ENCODE measurements around the gene MYMK. TPM values are rescaled to one million over a fixed set of nuclear protein-coding genes. Genes with fewer than 3 reads are reported as not detected.

The MYMK gene
- total RNA-seq, 1 experiment from 2014 or later = not detected

DNA sequence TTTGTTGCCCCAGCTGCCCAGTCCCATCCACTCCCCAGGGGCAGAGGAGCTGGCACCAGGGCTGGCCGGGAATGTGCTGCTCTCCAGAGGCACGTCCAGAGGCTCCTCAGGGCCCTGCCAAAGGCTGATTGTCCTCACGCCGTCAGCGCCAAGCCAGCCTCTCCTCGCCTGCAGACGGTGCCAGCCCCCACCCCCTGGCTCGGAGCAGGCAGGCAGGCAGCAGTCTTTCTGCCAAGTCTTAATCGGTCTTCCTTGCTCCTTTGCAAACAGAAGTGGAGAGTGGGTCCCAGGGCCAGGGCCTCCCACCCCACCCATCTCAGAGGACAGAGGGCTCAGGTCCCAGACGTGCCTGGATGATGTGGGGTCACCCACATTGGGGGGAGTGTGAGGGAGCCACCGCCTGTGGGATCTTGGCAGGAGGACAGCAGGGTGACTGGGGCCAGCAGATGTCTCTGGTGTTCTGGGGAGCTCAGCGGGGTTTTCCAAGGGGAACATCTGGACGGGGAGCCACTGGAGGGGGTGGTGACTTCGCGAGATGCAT, 48.1 kb upstream of the MYMK start:
- Histone ChIP-seq H3K9me2 (ENCODE audit: insufficient read depth) (no peaks in the 10 kb centered on the region), H3K9me3 (ENCODE audit: control insufficient read depth in 1 of 2, insufficient read depth in 1 of 2, low read depth in 1 of 2, low read length in 2 of 2) (no peaks in the 10 kb centered on the region), H3K4me3 (replicated peaks in 1 of 2; ENCODE audit: low read depth in 1 of 2, low read length in 2 of 2) (no peak overlapping the region), H3K36me3 (ENCODE audit: control insufficient read depth in 1 of 2, insufficient read depth in 2 of 2, low read length in 2 of 2) (no peaks in the 10 kb centered on the region), H4K20me1 (ENCODE audit: insufficient read depth) (no peaks in the 10 kb centered on the region), H3K27me3 (ENCODE audit: insufficient read depth, low read length) (no peaks in the 10 kb centered on the region), H3K9ac (ENCODE audit: low read length) (no peak overlapping the region), H3K79me2 (ENCODE audit: insufficient read depth, low read length) (no peaks in the 10 kb centered on the region), H3K27ac (ENCODE audit: low read depth, low read length) (no peak overlapping the region), H3K4me1 (ENCODE audit: control insufficient read depth in 1 of 2, insufficient read depth in 2 of 2, low read length in 2 of 2) (no peaks in the 10 kb centered on the region), H2AFZ (ENCODE audit: low read depth, low read length, poor library complexity, severe bottlenecking) (no peak overlapping the region), H3K4me2 (ENCODE audit: low read length) (no peak overlapping the region)
- no peak for ATAC-seq
- ChIA-PET POLR2A (no interaction called here), RAD21 (ENCODE audit: low non-redundant PET in 1 of 2, low total read pairs in 2 of 2, uncharacterized antibody in 2 of 2, unreplicated experiment in 2 of 2) (no interaction called here), CTCF (no interaction called here)
- no TSS peak for BruUV-seq (replicated peaks)
- intact Hi-C loops (cut with micrococcal nuclease) = no loop called here
- TF ChIP-seq SIN3A (IDR thresholded peaks at IDR 0.05; ENCODE audit: low read depth) = no peak
- no peak for TF ChIP-seq EZH2phosphoT487 (IDR thresholded peaks at IDR 0.05; ENCODE audit: borderline replicate concordance)
- TF ChIP-seq SP1 (IDR thresholded peaks at IDR 0.05; ENCODE audit: low read depth) = no peak
- TF ChIP-seq, protein P1, sequence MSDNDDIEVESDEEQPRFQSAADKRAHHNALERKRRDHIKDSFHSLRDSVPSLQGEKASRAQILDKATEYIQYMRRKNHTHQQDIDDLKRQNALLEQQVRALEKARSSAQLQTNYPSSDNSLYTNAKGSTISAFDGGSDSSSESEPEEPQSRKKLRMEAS (IDR thresholded peaks at IDR 0.05) = no peak
- TF ChIP-seq ATF3 (IDR thresholded peaks at IDR 0.05) = no peak
- DNase-seq (ENCODE audit: low read depth, low spot score) = no peak

GRCh38 chr9:133571896-133572595, 47.3 kb upstream of the MYMK start:
- DNase-seq (ENCODE audit: low read depth, low spot score) (no peak), ATAC-seq (no peak)
- H3K4me2 ChIP-seq (ENCODE audit: low read length) = no peak overlapping the region
- H3K9ac ChIP-seq (ENCODE audit: low read length) = no peak overlapping the region
- no peak overlapping the region for H3K4me3 ChIP-seq (replicated peaks in 1 of 2; ENCODE audit: low read depth in 1 of 2, low read length in 2 of 2)
- no peaks in the 10 kb centered on the region for H3K4me1 ChIP-seq (ENCODE audit: control insufficient read depth in 1 of 2, insufficient read depth in 2 of 2, low read length in 2 of 2)
- ChIA-PET POLR2A (no interaction called here), CTCF (no interaction called here), RAD21 (ENCODE audit: low non-redundant PET in 1 of 2, low total read pairs in 2 of 2, uncharacterized antibody in 2 of 2, unreplicated experiment in 2 of 2) (no interaction called here)
- no peak overlapping the region for H2AFZ ChIP-seq (ENCODE audit: low read depth, low read length, poor library complexity, severe bottlenecking)
- no peak overlapping the region for H3K27ac ChIP-seq (ENCODE audit: low read depth, low read length)
- H3K9me2 ChIP-seq (ENCODE audit: insufficient read depth) = no peaks in the 10 kb centered on the region
- H3K27me3 ChIP-seq (ENCODE audit: insufficient read depth, low read length) = no peaks in the 10 kb centered on the region
- H3K36me3 ChIP-seq (ENCODE audit: control insufficient read depth in 1 of 2, insufficient read depth in 2 of 2, low read length in 2 of 2) = no peaks in the 10 kb centered on the region
- no TSS peak for BruUV-seq (replicated peaks)
- H3K79me2 ChIP-seq (ENCODE audit: insufficient read depth, low read length) = no peaks in the 10 kb centered on the region
- intact Hi-C loops (cut with micrococcal nuclease) = no loop called here
- H3K9me3 ChIP-seq (ENCODE audit: control insufficient read depth in 1 of 2, insufficient read depth in 1 of 2, low read depth in 1 of 2, low read length in 2 of 2) = no peaks in the 10 kb centered on the region
- no peaks in the 10 kb centered on the region for H4K20me1 ChIP-seq (ENCODE audit: insufficient read depth)
- TF ChIP-seq JUND (IDR thresholded peaks at IDR 0.05) = no peak
- no peak for TF ChIP-seq FOSL1 (IDR thresholded peaks at IDR 0.05; ENCODE audit: low read depth)
- TF ChIP-seq REST (IDR thresholded peaks at IDR 0.05; ENCODE audit: low read depth) = no peak
- no peak for TF ChIP-seq TCF7L2 (IDR thresholded peaks at IDR 0.05; ENCODE audit: borderline replicate concordance, extremely low read depth, insufficient read depth, insufficient read length)
- TF ChIP-seq EZH2 (IDR thresholded peaks at IDR 0.05) = no peak
- TF ChIP-seq ZFX (IDR thresholded peaks at IDR 0.05) = no peak
- TF ChIP-seq, protein P1 (IDR thresholded peaks at IDR 0.05) = no peak
- TF ChIP-seq POLR2A (IDR thresholded peaks at IDR 0.05; ENCODE audit: borderline replicate concordance, extremely low read depth, insufficient read depth, insufficient read length) = no peak
- no peak for TF ChIP-seq SRF (IDR thresholded peaks at IDR 0.05; ENCODE audit: low read depth)
- TF ChIP-seq EZH2phosphoT487 (IDR thresholded peaks at IDR 0.05; ENCODE audit: borderline replicate concordance) = no peak
- no peak for TF ChIP-seq ATF3 (IDR thresholded peaks at IDR 0.05)
- TF ChIP-seq ELF1 (IDR thresholded peaks at IDR 0.05; ENCODE audit: borderline replicate concordance, low read depth) = no peak
- TF ChIP-seq CEBPB (IDR thresholded peaks at IDR 0.05; ENCODE audit: low read depth) = no peak
- no peak for TF ChIP-seq POLR2AphosphoS5 (IDR thresholded peaks at IDR 0.05; ENCODE audit: low read depth, low read length)
- TF ChIP-seq ZNF274 (IDR thresholded peaks at IDR 0.05; ENCODE audit: low read depth, low read length) = no peak
- TF ChIP-seq EGR1 (IDR thresholded peaks at IDR 0.05; ENCODE audit: low read depth) = no peak

All from HCT116 (cell line).